HEK293 (cell line): ENCODE measurements around the gene AK9.
A peak's percentile ranks its signal among the peaks of the same experiment; 100 is the strongest.

Source experiments
- CTCF ChIA-PET: fragments of 350-600 bp; formaldehyde crosslinking; extraction: SDS; loops from one replicate; lab custom pipeline; 2021; ENCODE audit warnings: antibody characterized with exemption; lab: Yijun Ruan, JAX
- POLR2A ChIA-PET: fragments of 300-600 bp; formaldehyde crosslinking; extraction: SDS; loops from one replicate; lab custom pipeline; 2020; ENCODE audit warnings: antibody characterized with exemption, inconsistent platforms; lab: Yijun Ruan, JAX
- H3K27ac ChIP-seq: fragments of 200-500 bp; sonication (Bioruptor generic); 2 replicates; pipeline ENCODE4 v1.5.1; 2014; ENCODE audit warnings: low read depth, low read length, control low read depth, inconsistent platforms; ENCODE audit errors: extremely low read depth
- H3K36me3 ChIP-seq, 2 experiments: fragments of 200-500 bp in 1 of 2; sonication (Bioruptor generic) in 1 of 2; 1 replicate in 1 of 2; 2 replicates in 1 of 2; pipeline ENCODE4 v1.5.1; 2014 to 2017; ENCODE audit warnings: inconsistent platforms in 2 of 2, low read length in 2 of 2; ENCODE audit not compliant: control insufficient read depth in 2 of 2, insufficient read depth in 1 of 2
- H3K4me1 ChIP-seq: fragments of 200-500 bp; sonication (Bioruptor generic); 2 replicates; pipeline ENCODE4 v1.5.1; 2014; ENCODE audit warnings: mild to moderate bottlenecking, low read length, inconsistent platforms; ENCODE audit not compliant: control insufficient read depth, insufficient read depth
- H3K4me3 ChIP-seq: 2 replicates; pipeline ENCODE4 v1.5.1; 2011; ENCODE audit warnings: low read depth, mild to moderate bottlenecking, control low read depth, low read length, moderate library complexity
- H3K9me3 ChIP-seq: fragments of 200-500 bp; sonication (Bioruptor generic); 2 replicates; pipeline ENCODE4 v1.5.1; 2014; ENCODE audit warnings: low read depth, low read length, inconsistent platforms; ENCODE audit not compliant: control insufficient read depth, insufficient read depth
- YY2 ChIP-seq: fragments of 450-650 bp; formaldehyde crosslinking; IDR thresholded peaks from 2 replicates; pipeline ENCODE4 v1.5.1; 2016; ENCODE audit warnings: missing biosample characterization, missing genetic modification characterization
- ZBTB20 ChIP-seq: fragments of 450-650 bp; formaldehyde crosslinking; IDR thresholded peaks from 2 replicates; pipeline ENCODE4 v1.5.1; 2016; ENCODE audit warnings: missing biosample characterization, missing genetic modification characterization
- ZNF155 ChIP-seq: fragments of 450-650 bp; formaldehyde crosslinking; IDR thresholded peaks from 2 replicates; pipeline ENCODE4 v1.5.1; 2016; ENCODE audit warnings: missing biosample characterization, missing genetic modification characterization
- ZNF37A ChIP-seq: fragments of 450-650 bp; IDR thresholded peaks from 2 replicates; pipeline ENCODE4 v1.5.1; 2018; ENCODE audit warnings: missing biosample characterization, missing genetic modification characterization
- ZNF561 ChIP-seq: fragments of 450-650 bp; IDR thresholded peaks from 2 replicates; pipeline ENCODE4 v1.5.1; 2018; ENCODE audit warnings: missing biosample characterization, missing genetic modification characterization, borderline replicate concordance
- TF ChIP-seq, protein P1 (sequence below): fragments of 450-650 bp; formaldehyde crosslinking; IDR thresholded peaks from 2 replicates; pipeline ENCODE4 v1.5.1; 2016; ENCODE audit warnings: missing biosample characterization, missing genetic modification characterization
- TF ChIP-seq, protein P2 (sequence below): fragments of 450-650 bp; formaldehyde crosslinking; IDR thresholded peaks from 2 replicates; pipeline ENCODE4 v1.5.1; 2016; ENCODE audit warnings: missing biosample characterization, missing genetic modification characterization
- TF ChIP-seq, protein P3 (sequence below): fragments of 450-650 bp; formaldehyde crosslinking; IDR thresholded peaks from 2 replicates; pipeline ENCODE4 v1.5.1; 2016; ENCODE audit warnings: missing biosample characterization, missing genetic modification characterization, borderline replicate concordance
- TF ChIP-seq, protein P4 (sequence below): fragments of 450-650 bp; formaldehyde crosslinking; IDR thresholded peaks from 2 replicates; pipeline ENCODE4 v1.5.1; 2016; ENCODE audit warnings: missing biosample characterization, missing genetic modification characterization

Gene AK9

DNA sequence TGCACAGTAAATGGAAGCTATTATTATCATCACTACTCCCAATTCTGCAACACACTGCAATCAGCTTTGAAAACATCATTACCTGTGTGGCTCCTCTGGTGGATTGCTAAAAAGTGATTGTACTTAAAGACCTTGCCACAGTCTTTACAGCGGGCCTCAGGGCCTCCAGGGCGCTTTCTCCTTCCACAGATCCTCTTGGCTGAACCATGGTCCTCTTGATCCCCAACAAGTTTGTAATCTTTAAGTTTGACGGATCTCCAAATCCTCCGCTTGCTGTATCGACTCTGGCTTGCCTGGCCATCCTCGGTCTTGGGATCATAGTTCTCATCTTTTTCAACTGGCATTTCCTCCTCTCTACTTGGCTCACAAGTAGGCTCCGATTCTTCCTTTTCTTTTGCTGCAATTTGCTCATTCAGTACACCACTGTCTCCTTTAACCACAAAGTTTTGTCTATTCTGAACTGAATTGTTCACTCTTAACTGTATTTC, 210.0 kb downstream of the AK9 start (continued):
- TF ChIP-seq, protein P1, sequence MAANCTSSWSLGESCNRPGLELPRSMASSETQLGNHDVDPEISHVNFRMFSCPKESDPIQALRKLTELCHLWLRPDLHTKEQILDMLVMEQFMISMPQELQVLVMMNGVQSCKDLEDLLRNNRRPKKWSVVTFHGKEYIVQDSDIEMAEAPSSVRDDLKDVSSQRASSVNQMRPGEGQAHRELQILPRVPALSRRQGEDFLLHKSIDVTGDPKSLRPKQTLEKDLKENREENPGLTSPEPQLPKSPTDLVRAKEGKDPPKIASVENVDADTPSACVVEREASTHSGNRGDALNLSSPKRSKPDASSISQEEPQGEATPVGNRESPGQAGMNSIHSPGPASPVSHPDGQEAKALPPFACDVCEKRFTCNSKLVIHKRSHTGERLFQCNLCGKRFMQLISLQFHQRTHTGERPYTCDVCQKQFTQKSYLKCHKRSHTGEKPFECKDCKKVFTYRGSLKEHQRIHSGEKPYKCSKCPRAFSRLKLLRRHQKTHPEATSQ (tag by site-specific recombination), result no peak
- TF ChIP-seq, protein P2, sequence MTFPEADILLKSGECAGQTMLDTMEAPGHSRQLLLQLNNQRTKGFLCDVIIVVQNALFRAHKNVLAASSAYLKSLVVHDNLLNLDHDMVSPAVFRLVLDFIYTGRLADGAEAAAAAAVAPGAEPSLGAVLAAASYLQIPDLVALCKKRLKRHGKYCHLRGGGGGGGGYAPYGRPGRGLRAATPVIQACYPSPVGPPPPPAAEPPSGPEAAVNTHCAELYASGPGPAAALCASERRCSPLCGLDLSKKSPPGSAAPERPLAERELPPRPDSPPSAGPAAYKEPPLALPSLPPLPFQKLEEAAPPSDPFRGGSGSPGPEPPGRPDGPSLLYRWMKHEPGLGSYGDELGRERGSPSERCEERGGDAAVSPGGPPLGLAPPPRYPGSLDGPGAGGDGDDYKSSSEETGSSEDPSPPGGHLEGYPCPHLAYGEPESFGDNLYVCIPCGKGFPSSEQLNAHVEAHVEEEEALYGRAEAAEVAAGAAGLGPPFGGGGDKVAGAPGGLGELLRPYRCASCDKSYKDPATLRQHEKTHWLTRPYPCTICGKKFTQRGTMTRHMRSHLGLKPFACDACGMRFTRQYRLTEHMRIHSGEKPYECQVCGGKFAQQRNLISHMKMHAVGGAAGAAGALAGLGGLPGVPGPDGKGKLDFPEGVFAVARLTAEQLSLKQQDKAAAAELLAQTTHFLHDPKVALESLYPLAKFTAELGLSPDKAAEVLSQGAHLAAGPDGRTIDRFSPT (tag by site-specific recombination), result no peak
- TF ChIP-seq, protein P3, sequence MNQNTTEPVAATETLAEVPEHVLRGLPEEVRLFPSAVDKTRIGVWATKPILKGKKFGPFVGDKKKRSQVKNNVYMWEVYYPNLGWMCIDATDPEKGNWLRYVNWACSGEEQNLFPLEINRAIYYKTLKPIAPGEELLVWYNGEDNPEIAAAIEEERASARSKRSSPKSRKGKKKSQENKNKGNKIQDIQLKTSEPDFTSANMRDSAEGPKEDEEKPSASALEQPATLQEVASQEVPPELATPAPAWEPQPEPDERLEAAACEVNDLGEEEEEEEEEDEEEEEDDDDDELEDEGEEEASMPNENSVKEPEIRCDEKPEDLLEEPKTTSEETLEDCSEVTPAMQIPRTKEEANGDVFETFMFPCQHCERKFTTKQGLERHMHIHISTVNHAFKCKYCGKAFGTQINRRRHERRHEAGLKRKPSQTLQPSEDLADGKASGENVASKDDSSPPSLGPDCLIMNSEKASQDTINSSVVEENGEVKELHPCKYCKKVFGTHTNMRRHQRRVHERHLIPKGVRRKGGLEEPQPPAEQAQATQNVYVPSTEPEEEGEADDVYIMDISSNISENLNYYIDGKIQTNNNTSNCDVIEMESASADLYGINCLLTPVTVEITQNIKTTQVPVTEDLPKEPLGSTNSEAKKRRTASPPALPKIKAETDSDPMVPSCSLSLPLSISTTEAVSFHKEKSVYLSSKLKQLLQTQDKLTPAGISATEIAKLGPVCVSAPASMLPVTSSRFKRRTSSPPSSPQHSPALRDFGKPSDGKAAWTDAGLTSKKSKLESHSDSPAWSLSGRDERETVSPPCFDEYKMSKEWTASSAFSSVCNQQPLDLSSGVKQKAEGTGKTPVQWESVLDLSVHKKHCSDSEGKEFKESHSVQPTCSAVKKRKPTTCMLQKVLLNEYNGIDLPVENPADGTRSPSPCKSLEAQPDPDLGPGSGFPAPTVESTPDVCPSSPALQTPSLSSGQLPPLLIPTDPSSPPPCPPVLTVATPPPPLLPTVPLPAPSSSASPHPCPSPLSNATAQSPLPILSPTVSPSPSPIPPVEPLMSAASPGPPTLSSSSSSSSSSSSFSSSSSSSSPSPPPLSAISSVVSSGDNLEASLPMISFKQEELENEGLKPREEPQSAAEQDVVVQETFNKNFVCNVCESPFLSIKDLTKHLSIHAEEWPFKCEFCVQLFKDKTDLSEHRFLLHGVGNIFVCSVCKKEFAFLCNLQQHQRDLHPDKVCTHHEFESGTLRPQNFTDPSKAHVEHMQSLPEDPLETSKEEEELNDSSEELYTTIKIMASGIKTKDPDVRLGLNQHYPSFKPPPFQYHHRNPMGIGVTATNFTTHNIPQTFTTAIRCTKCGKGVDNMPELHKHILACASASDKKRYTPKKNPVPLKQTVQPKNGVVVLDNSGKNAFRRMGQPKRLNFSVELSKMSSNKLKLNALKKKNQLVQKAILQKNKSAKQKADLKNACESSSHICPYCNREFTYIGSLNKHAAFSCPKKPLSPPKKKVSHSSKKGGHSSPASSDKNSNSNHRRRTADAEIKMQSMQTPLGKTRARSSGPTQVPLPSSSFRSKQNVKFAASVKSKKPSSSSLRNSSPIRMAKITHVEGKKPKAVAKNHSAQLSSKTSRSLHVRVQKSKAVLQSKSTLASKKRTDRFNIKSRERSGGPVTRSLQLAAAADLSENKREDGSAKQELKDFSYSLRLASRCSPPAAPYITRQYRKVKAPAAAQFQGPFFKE (tag by site-specific recombination), result no peak
- no peak for TF ChIP-seq ZNF561 (tag by site-specific recombination)

DNA sequence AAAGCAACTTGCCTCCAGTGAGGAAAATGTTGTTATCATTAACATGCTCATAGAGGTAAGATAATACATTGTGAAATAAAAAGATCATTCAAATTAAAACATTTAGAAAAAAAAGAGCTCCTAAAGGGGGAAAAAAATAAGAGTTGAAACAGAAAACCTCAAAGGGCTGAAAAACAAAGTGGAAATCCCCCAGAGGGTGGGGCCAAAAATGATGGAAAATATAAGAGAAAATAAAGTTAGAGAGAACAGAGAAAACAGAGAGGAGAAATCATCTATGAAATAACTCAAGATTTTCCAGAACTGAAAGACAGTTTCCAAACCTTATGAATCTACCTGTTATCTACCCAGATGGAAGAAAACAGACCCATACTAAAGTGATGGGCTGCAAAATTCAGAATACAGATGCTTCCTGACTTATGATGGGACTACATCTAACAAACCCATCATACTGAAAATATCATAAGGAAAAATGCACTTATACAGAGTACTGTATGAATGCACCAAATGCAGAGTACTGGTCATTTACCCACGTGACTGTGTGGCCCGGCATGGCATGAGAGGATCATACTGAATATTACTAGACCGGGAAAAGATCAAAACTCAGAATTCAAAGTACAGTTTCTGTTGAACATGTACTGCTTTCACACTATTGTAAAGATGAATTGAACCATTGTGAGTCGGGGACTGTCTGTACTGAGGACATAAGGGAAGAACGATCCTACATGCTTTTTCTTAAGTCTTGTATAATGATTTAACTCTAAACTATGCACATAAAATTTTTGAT, 212.0 kb downstream of the AK9 start:
- peaks cover 16 to 72% of the 10 kb centered on the region in 2 experiments; a peak in 2 of 3 replicates for H3K36me3 ChIP-seq
- ChIA-PET CTCF (interaction anchor here (1.0 kb wide), 2 partner anchors 19 to 291 kb away, joined by 6 read pairs; no protein-coding TSS in a partner anchor), POLR2A (interaction anchor here (0.7 to 2.3 kb wide), 6 partner anchors 10 to 579 kb away, joined by 3 to 4 read pairs (median 4); partner anchors contain the start of genes PPIL6 and SMPD2)
- no peaks in the 10 kb centered on the region for H3K9me3 ChIP-seq
- 0 out of 2 replicates have a peak, but pooled peaks cover 3% of the 10 kb centered on the region for H3K4me1 ChIP-seq
- TF ChIP-seq YY2 (tag by site-specific recombination) (no peak), ZBTB20 (tag by site-specific recombination) (peak; percentile 40; the same call in 1 of the 2 replicates)
- H3K4me3 ChIP-seq, result no peak overlapping the region
- H3K27ac ChIP-seq, result no peak overlapping the region

DNA sequence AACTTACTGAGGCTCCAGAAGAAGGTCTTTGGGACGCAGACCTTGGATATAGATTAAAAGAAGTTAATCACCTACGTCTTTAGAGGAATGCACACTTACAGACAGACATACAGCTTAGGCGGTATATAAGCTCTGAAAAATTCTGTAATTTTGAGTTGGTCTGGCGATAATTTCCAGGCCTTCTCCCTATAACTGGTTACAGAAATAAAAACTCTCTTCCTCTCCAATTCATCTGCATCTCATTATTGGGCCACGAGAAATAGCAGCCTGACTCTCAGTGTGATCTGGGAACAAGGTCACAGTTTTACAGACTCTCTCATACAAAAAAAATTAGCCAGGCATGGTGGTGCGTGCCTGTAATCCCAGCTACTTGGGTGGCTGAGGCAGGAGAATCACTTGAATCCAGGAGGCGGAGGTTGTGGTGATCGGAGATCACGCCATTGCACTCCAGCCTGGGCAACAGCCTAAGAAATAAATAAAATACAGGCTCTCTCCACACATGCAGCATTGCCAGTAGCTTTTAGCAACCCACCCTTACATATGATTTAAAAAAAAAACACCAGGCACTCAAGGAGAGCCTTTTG, 212.7 kb downstream of the AK9 start:
- Histone ChIP-seq H3K4me3 (no peak overlapping the region), H3K9me3 (no peaks in the 10 kb centered on the region), H3K4me1 (0 out of 2 replicates have a peak, but pooled peaks cover 3% of the 10 kb centered on the region), H3K36me3 (peaks cover 23 to 79% of the 10 kb centered on the region in 2 experiments; a peak in 2 of 3 replicates), H3K27ac (no peak overlapping the region)
- POLR2A ChIA-PET, result interaction anchor here (0.8 to 2.3 kb wide), 5 partner anchors 9 to 580 kb away, joined by 3 to 4 read pairs (median 3); partner anchors contain the start of genes PPIL6 and SMPD2
- CTCF ChIA-PET, result interaction anchor here (0.6 to 1.0 kb wide), 4 partner anchors 18 to 387 kb away, joined by 3 to 6 read pairs (median 5); no protein-coding TSS in a partner anchor
- TF ChIP-seq, protein P4, sequence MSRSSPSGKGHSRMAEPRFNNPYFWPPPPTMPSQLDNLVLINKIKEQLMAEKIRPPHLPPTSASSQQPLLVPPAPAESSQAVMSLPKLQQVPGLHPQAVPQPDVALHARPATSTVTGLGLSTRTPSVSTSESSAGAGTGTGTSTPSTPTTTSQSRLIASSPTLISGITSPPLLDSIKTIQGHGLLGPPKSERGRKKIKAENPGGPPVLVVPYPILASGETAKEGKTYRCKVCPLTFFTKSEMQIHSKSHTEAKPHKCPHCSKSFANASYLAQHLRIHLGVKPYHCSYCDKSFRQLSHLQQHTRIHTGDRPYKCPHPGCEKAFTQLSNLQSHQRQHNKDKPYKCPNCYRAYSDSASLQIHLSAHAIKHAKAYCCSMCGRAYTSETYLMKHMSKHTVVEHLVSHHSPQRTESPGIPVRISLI (tag by site-specific recombination), result peak; percentile 54; the same call in 1 of the 2 replicates
- TF ChIP-seq ZNF37A, result no peak
- no peak for TF ChIP-seq ZNF155 (tag by site-specific recombination)
